OCI-LY1 (cell line): Measurements from ENCODE around the gene HIGD2A.

Experiments
- CTCF ChIP-seq: fragments of 200-600 bp; sonication (generic), shearing (Covaris generic); IDR thresholded peaks from 2 replicates; pipeline ENCODE4 v1.5.1; 2017; ENCODE audit warnings: mild to moderate bottlenecking, antibody characterized with exemption, low read length, moderate library complexity, mixed read lengths
- EZH2 ChIP-seq: fragments of 200-600 bp; sonication (generic), shearing (Covaris generic); IDR thresholded peaks from 2 replicates; pipeline ENCODE4 v1.8.0; 2017; ENCODE audit warnings: borderline replicate concordance, mixed run types, mild to moderate bottlenecking, antibody characterized with exemption, low read length, moderate library complexity, mixed read lengths

- peak; percentile 48; the same call in 1 of the 2 replicates for TF ChIP-seq CTCF
- TF ChIP-seq EZH2 = no peak
Measured at GRCh38 chr5:176410486-176411180, 22.1 kb downstream of the HIGD2A start.
